Esophagus squamous epithelium (tissue), 4 donors: Measurements from ENCODE around the gene DAG1.

Experiments
- CTCF ChIP-seq, 6 experiments: fragments of 450-650 bp in 4 of 6; fragments of 200-600 bp in 2 of 6; sonication (generic) in 2 of 6; IDR thresholded peaks; one replicate each; pipeline ENCODE4 v1.5.1; 2016 to 2019; ENCODE audit warnings: antibody characterized with exemption in 6 of 6, mild to moderate bottlenecking in 4 of 6, moderate library complexity in 4 of 6
- POLR2A ChIP-seq, 4 donors: fragments of 450-650 bp; IDR thresholded peaks; one replicate each; pipeline ENCODE4 v1.6.1; 2017; ENCODE audit warnings: antibody characterized with exemption in 4 of 4, mild to moderate bottlenecking in 4 of 4, moderate library complexity in 3 of 4

GRCh38 chr3:49568965-49569364 is 98.9 kb downstream of the DAG1 start:
- TF ChIP-seq CTCF (IDR thresholded peaks at IDR 0.05) (no peak), POLR2A (IDR thresholded peaks at IDR 0.05) (no peak)
